ENCODE data around the gene RNF115. TPM values are rescaled to one million over a fixed set of nuclear protein-coding genes. Genes with fewer than 3 reads are reported as not detected.

RNF115 gene
- polyA plus RNA-seq, 2 of the 4 experiments (the other 2 are of a cell fraction), result 8.5 to 18.8 TPM

- DNase-seq (ENCODE audit: low read depth in 1 of 2, low spot score in 1 of 2), result no peak
- WGBS (ENCODE audit: missing lambda C conversion rate), result 94% methylated on average over 2 of the region's 2 CpGs
- no peak overlapping the region for H3K4me2 ChIP-seq
- no peak overlapping the region for H3K4me3 ChIP-seq
- TF ChIP-seq CBX8 (IDR thresholded peaks at IDR 0.05), result no peak
- TF ChIP-seq JUNB (IDR thresholded peaks at IDR 0.05), result no peak
- FAIRE-seq, result no peak
- CTCF ChIA-PET, result no interaction called here
- no peak overlapping the region for H3K27ac ChIP-seq
- peaks cover 16% of the 10 kb centered on the region; the same call in 2 of the 3 replicates for H3K9me3 ChIP-seq
- POLR2A ChIA-PET, result no interaction called here
- no peak for ATAC-seq
- H3K4me1 ChIP-seq, result peaks cover 16% of the 10 kb centered on the region; the same call in 2 of the 3 replicates
These were observed 24.1 kb downstream of the RNF115 start for GRCh38 chr1:145799806-145800205.

- Histone ChIP-seq H3K4me2 (no peak overlapping the region), H3K4me3 (no peak overlapping the region), H3K27ac (no peak overlapping the region), H3K4me1 (no peaks in the 10 kb centered on the region), H3K9me3 (peaks cover 16% of the 10 kb centered on the region; the same call in 2 of the 3 replicates)
- ChIA-PET POLR2A (no interaction called here), CTCF (no interaction called here)
- no peak for ATAC-seq
- TF ChIP-seq HOXB13 (CRISPR knock-in tag; IDR thresholded peaks at IDR 0.05; ENCODE audit: low read depth), result no peak
- TF ChIP-seq HEYL (CRISPR knock-in tag; IDR thresholded peaks at IDR 0.05), result no peak
- TF ChIP-seq CHD2 (IDR thresholded peaks at IDR 0.05; ENCODE audit: low read length, partially characterized antibody), result no peak
- no peak for TF ChIP-seq TP53 (CRISPR knock-in tag; IDR thresholded peaks at IDR 0.05)
- TF ChIP-seq GATA3 (IDR thresholded peaks at IDR 0.05; ENCODE audit: borderline replicate concordance), result no peak
- TF ChIP-seq CEBPB (IDR thresholded peaks at IDR 0.05), result no peak
- no peak for TF ChIP-seq TFCP2L1 (CRISPR knock-in tag; IDR thresholded peaks at IDR 0.05)
- no peak for TF ChIP-seq BHLHE40 (IDR thresholded peaks at IDR 0.05; ENCODE audit: low read depth, low read length)
- TF ChIP-seq SMC3 (IDR thresholded peaks at IDR 0.05), result no peak
- no peak for TF ChIP-seq ELK1 (IDR thresholded peaks at IDR 0.05; ENCODE audit: low read depth, low read length)
- no peak for TF ChIP-seq CBX8 (IDR thresholded peaks at IDR 0.05)
- TF ChIP-seq CBX2 (IDR thresholded peaks at IDR 0.05; ENCODE audit: borderline replicate concordance, low read depth), result no peak
- TF ChIP-seq ZFP36 (IDR thresholded peaks at IDR 0.05; ENCODE audit: borderline replicate concordance, partially characterized antibody), result no peak
- no peak for TF ChIP-seq E2F6 (IDR thresholded peaks at IDR 0.05; ENCODE audit: borderline replicate concordance, low read depth)
- WGBS (ENCODE audit: missing lambda C conversion rate), result 91% methylated on average over 1 of the region's 1 CpG
- no peak for DNase-seq (ENCODE audit: low read depth in 1 of 2, low spot score in 1 of 2)
- FAIRE-seq, result no peak
These were observed 27.1 kb downstream of the RNF115 start for GRCh38 chr1:145796753-145797152.

GRCh38 chr1:145795257-145795881, 28.5 kb downstream of the RNF115 start:
- ATAC-seq (no peak), FAIRE-seq (no peak), DNase-seq (ENCODE audit: low read depth in 1 of 2, low spot score in 1 of 2) (peak in 1 of 2 experiments; percentile 7)
- Histone ChIP-seq H3K4me2 (no peak overlapping the region), H3K4me1 (no peaks in the 10 kb centered on the region), H3K4me3 (no peak overlapping the region), H3K27ac (no peak overlapping the region), H3K9me3 (peaks cover 16% of the 10 kb centered on the region; the same call in 2 of the 3 replicates)
- ChIA-PET CTCF (interaction anchor here (1.0 to 1.5 kb wide), 3 partner anchors 35 to 74 kb away, joined by 3 to 5 read pairs (median 5); partner anchors contain the start of gene NUDT17), POLR2A (interaction anchor here (1.0 kb wide), 1 partner anchor 13 kb away, joined by 4 read pairs; no protein-coding TSS in a partner anchor)
- WGBS (ENCODE audit: missing lambda C conversion rate), result 96% methylated on average over 10 of the region's 10 CpGs
- TF ChIP-seq CEBPB (IDR thresholded peaks at IDR 0.05), result no peak
- TF ChIP-seq FOSL2 (IDR thresholded peaks at IDR 0.05), result no peak
- no peak for TF ChIP-seq FOSL2 (CRISPR knock-in tag; IDR thresholded peaks at IDR 0.05)
- no peak for TF ChIP-seq EHF (CRISPR knock-in tag; IDR thresholded peaks at IDR 0.05)
- no peak for TF ChIP-seq EHMT2 (IDR thresholded peaks at IDR 0.05; ENCODE audit: low read depth)
- peak; percentile 31 for TF ChIP-seq MAFK (IDR thresholded peaks at IDR 0.05; ENCODE audit: partially characterized antibody)
- TF ChIP-seq CBX8 (IDR thresholded peaks at IDR 0.05), result no peak
- TF ChIP-seq POLR2A (IDR thresholded peaks at IDR 0.05; ENCODE audit: low read length), result no peak

Data from A549 (cell line).